ENCODE results near the gene GPR25. TPM values are rescaled to one million over a fixed set of nuclear protein-coding genes. Genes with fewer than 3 reads are reported as not detected.

GPR25 gene
- total RNA-seq, 4 donors from 2014 or later, result not detected

DNA sequence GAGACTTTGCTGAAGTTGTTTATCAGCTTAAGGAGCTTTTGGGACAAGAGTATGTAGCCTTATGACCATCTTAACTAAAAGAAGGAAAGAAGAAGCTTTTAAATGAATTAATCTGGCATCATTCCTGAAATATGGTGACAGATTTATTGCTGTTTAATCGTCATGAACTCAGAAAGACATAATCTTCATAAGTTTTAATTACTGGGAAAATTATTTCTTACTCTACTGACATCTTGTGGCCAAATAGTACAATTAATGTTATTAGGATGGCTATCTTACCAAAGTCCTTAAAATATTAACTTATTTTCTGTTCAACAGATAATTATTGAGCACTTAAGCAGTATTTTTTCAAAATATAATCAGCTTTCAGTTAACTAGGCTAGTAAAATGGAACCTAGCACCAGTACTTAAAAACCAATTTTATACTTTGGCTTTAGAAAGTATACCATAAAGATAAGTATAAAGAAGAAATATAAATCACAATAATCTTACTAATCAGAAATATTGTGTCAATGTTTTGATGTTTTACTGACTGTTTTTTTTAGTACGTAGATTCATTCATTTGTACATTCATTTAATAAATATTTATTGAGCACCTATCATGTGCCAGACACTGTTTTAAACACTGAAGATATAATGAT is 34.7 kb upstream of the GPR25 start:
- TF ChIP-seq EP300 (IDR thresholded peaks at IDR 0.05), result no peak
- TF ChIP-seq POLR2AphosphoS5 (IDR thresholded peaks at IDR 0.05), result no peak
- TF ChIP-seq CTCF (IDR thresholded peaks at IDR 0.05), result peak; percentile 28 to 51 (median 37)
- Histone ChIP-seq H3K9me3 (no peaks in the 10 kb centered on the region), H3K4me3 (no peak overlapping the region), H3K27me3 (no peaks in the 10 kb centered on the region), H3K36me3 (peaks cover 0 to 36% (median 11%) of the 10 kb centered on the region in 4 donors), H3K27ac (replicated peaks in 1 of 4) (no peak overlapping the region), H3K4me1 (peaks cover 0 to 4% (median 2%) of the 10 kb centered on the region in 4 donors)
- no peak for DNase-seq (ENCODE audit: extremely low spot score)
- 36% methylated on average over 2 of the region's 2 CpGs for WGBS
- intact Hi-C loops (cut with DNase I), result no loop called here

DNA sequence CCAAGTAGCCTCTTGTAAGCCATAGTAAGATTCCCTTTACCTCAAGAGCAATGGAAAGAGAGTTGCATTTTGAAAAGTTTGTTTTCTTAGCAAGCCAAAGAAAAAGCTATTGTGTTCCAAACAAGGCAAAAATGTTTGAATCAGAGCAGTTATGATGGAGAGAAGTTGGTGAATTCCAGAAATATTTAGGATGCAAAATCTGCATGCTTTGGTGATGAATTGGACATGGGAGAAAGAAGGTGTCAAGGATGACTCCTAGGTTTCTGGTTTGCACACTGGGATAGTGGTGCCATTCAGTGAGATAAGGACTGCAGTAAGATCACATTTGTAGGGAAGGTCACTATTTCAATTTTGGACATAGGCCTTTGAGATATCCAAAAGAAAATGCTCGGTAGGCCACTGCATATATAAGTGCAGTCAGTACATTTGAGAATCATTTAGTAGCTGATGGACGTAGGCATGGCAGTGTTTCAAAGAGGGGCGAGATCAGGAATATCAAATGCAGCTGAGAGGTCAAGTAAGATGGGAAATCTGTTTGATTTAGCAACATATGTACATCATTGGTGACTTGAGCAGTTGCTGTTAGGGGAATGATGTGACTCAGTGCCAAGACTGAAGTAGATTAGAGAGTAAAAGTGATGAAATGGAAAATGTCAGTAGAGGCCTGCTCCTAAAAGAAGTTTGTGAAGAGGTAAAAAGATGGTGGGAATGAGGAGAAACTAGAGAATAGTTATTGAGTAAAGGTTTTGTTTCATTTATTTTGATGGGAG is 33.9 kb upstream of the GPR25 start:
- no peak for DNase-seq (ENCODE audit: extremely low spot score)
- 84% methylated on average over 3 of the region's 3 CpGs for WGBS

GRCh38 chr1:200845360-200845759 is 27.4 kb upstream of the GPR25 start:
- Histone ChIP-seq H3K36me3 (peaks cover 12 to 81% (median 48%) of the 10 kb centered on the region in 4 donors), H3K4me1 (no peaks in the 10 kb centered on the region)
- WGBS, result 96% methylated on average over 4 of the region's 4 CpGs

More for the DNA sequence above, 33.9 kb upstream of the GPR25 start:
- no peak overlapping the region for H3K4me3 ChIP-seq
- intact Hi-C loops (cut with DNase I), result no loop called here
- no peaks in the 10 kb centered on the region for H3K9me3 ChIP-seq
- H3K27me3 ChIP-seq, result no peaks in the 10 kb centered on the region
- peaks cover 0 to 4% (median 2%) of the 10 kb centered on the region in 4 donors for H3K4me1 ChIP-seq
- peaks cover 0 to 36% (median 11%) of the 10 kb centered on the region in 4 donors for H3K36me3 ChIP-seq
- H3K27ac ChIP-seq (replicated peaks in 1 of 4), result no peak overlapping the region
- TF ChIP-seq CTCF (IDR thresholded peaks at IDR 0.05) (no peak), POLR2A (IDR thresholded peaks at IDR 0.05; ENCODE audit: low read depth) (no peak)

DNA sequence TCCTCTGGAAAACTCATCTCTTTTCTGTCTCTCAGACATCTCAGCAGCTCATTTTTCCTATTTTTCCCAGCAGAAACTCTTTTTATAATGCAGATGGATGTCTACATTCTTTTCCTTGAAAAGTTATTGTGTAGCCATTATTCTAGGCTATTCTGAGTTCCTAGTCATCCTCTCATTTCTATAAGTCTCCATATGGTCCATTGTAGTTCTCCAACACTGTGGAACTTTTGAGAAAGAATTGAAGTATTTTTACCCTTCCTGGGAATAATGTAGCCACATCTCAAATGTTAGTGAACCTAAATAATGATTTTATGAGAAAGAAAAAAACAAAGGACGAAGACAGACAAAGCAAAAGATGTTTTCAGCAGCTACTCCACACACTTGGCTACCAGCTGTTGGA is 26.4 kb upstream of the GPR25 start:
- no peak for DNase-seq (ENCODE audit: extremely low spot score)
- Histone ChIP-seq H3K9me3 (no peaks in the 10 kb centered on the region), H3K4me3 (no peak overlapping the region), H3K27me3 (no peaks in the 10 kb centered on the region), H3K4me1 (no peaks in the 10 kb centered on the region), H3K27ac (replicated peaks in 1 of 4) (no peak overlapping the region), H3K36me3 (peaks cover 12 to 88% (median 57%) of the 10 kb centered on the region in 4 donors)
- no peak for TF ChIP-seq POLR2AphosphoS5 (IDR thresholded peaks at IDR 0.05)
- TF ChIP-seq CTCF (IDR thresholded peaks at IDR 0.05), result no peak
- TF ChIP-seq POLR2A (IDR thresholded peaks at IDR 0.05; ENCODE audit: low read depth), result no peak
- no peak for TF ChIP-seq EP300 (IDR thresholded peaks at IDR 0.05)
- 85% methylated on average over 1 of the region's 1 CpG for WGBS
- intact Hi-C loops (cut with DNase I), result no loop called here

More at GRCh38 chr1:200845360-200845759, 27.4 kb upstream of the GPR25 start:
- Histone ChIP-seq H3K9me3 (no peaks in the 10 kb centered on the region), H3K4me3 (no peak overlapping the region), H3K27ac (replicated peaks in 1 of 4) (no peak overlapping the region), H3K27me3 (no peaks in the 10 kb centered on the region)
- intact Hi-C loops (cut with DNase I), result no loop called here
- no peak for DNase-seq (ENCODE audit: extremely low spot score)
- TF ChIP-seq POLR2AphosphoS5 (IDR thresholded peaks at IDR 0.05) (no peak), EP300 (IDR thresholded peaks at IDR 0.05) (no peak), POLR2A (IDR thresholded peaks at IDR 0.05; ENCODE audit: low read depth) (no peak), CTCF (IDR thresholded peaks at IDR 0.05) (no peak)

All from esophagus muscularis mucosa (tissue), 4 donors.